Fibroblast of lung (primary cell): Measurements from ENCODE around the gene BCAR3.

Experiments used
- EZH2 ChIP-seq: IDR thresholded peaks from 2 replicates; pipeline ENCODE4 v1.5.1; 2012; ENCODE audit warnings: low read length, control low read depth, mild to moderate bottlenecking; ENCODE audit errors: missing control alignments
- TF ChIP-seq, protein P1 (sequence below), 2 donors: IDR thresholded peaks in 1 of 2; conservative IDR thresholded peaks in 1 of 2; 1 replicate in 1 of 2; 2 replicates in 1 of 2; pipeline ENCODE4 v1.5.1; 2011 to 2012; ENCODE audit warnings: low read length in 2 of 2, control low read depth in 1 of 2, inconsistent platforms in 1 of 2, low read depth in 1 of 2, mild to moderate bottlenecking in 1 of 2

DNA sequence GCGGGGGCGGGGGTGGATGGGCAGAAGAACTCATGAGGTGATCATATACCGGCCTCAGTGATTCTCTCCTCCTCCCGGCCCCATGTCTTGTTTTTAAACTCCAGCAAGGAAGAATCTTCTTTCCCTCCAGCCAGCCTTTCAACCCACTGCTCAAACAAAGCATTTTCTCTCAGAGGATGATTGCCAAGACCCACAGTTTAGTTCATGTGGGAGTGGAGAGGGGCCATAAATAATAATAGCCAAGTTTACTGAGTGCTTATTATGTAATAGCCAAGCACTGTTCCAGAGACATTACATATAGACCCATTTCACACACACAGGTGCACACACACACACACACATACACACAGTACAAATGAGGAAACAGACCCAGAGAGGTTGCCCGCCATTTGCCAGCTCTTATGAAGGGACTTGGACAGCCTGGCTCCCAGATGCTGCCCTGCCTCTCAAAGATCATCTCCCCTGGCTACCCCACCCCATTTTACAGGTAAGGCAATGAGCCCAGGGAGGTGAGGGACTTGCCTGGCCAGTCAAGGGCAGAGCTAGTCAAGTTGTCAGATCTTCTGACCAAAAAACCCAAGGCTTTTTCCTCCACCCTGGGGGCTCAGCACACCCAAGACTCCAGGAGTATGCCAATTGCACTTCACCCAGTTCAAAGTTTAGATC, 18.0 kb upstream of the BCAR3 start:
- TF ChIP-seq, protein P1, sequence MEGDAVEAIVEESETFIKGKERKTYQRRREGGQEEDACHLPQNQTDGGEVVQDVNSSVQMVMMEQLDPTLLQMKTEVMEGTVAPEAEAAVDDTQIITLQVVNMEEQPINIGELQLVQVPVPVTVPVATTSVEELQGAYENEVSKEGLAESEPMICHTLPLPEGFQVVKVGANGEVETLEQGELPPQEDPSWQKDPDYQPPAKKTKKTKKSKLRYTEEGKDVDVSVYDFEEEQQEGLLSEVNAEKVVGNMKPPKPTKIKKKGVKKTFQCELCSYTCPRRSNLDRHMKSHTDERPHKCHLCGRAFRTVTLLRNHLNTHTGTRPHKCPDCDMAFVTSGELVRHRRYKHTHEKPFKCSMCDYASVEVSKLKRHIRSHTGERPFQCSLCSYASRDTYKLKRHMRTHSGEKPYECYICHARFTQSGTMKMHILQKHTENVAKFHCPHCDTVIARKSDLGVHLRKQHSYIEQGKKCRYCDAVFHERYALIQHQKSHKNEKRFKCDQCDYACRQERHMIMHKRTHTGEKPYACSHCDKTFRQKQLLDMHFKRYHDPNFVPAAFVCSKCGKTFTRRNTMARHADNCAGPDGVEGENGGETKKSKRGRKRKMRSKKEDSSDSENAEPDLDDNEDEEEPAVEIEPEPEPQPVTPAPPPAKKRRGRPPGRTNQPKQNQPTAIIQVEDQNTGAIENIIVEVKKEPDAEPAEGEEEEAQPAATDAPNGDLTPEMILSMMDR (conservative IDR thresholded peaks at IDR 0.05 in 1 of 2, IDR thresholded peaks at IDR 0.05 in 1 of 2; ENCODE audit: low read depth in 1 of 2, low read length in 2 of 2): no peak
- no peak for TF ChIP-seq EZH2
